GM21447 (cell line): ENCODE data around the gene PARD3.

ENCODE experiments used
- ATAC-seq: cut with Tn5 transposase; IDR thresholded peaks from one replicate; pipeline ENCODE4 v1.9.1; 2021; ENCODE audit not compliant: unreplicated experiment

Gene PARD3

GRCh38 chr10:34825414-34825813, 10.3 kb upstream of the PARD3 start:
- no peak for ATAC-seq

GRCh38 chr10:34824870-34825269, 9.8 kb upstream of the PARD3 start:
- ATAC-seq = no peak

- ATAC-seq = no peak
These were observed 6.8 kb upstream of the PARD3 start for GRCh38 chr10:34821587-34822585.

- no peak for ATAC-seq
These were observed 2.5 kb upstream of the PARD3 start for GRCh38 chr10:34817586-34817985.

GRCh38 chr10:34817054-34817453, 2.0 kb upstream of the PARD3 start:
- no peak for ATAC-seq

GRCh38 chr10:34816501-34817002, 1.5 kb upstream of the PARD3 start:
- no peak for ATAC-seq

GRCh38 chr10:34816085-34816496, 995 bp upstream of the PARD3 start:
- ATAC-seq = no peak

GRCh38 chr10:34814913-34815184, 247 bp downstream of the PARD3 start:
- ATAC-seq = no peak

GRCh38 chr10:34814223-34814912, 728 bp downstream of the PARD3 start:
- ATAC-seq = peak; percentile 26

- no peak for ATAC-seq
These were observed 1.4 kb downstream of the PARD3 start for GRCh38 chr10:34813626-34814222.

GRCh38 chr10:34812771-34813170, 2.3 kb downstream of the PARD3 start:
- no peak for ATAC-seq

- no peak for ATAC-seq
These were observed 3.1 kb downstream of the PARD3 start for GRCh38 chr10:34811968-34812514.

- no peak for ATAC-seq
These were observed 3.7 kb downstream of the PARD3 start for GRCh38 chr10:34811126-34811967.

- peak; percentile 26 for ATAC-seq
These were observed 5.3 kb downstream of the PARD3 start for GRCh38 chr10:34809796-34810195.

GRCh38 chr10:34808801-34809745, 6.0 kb downstream of the PARD3 start:
- peak; percentile 50 for ATAC-seq

GRCh38 chr10:34808336-34808735, 6.8 kb downstream of the PARD3 start:
- ATAC-seq = no peak

GRCh38 chr10:34804306-34804705, 10.8 kb downstream of the PARD3 start:
- ATAC-seq = no peak

- ATAC-seq = no peak
These were observed 12.4 kb downstream of the PARD3 start for GRCh38 chr10:34802692-34803091.

GRCh38 chr10:34801097-34801733, 13.9 kb downstream of the PARD3 start:
- no peak for ATAC-seq
